BLaER1 (cell line): ENCODE measurements around the gene STAP2.
"Not testable (repeated sequence)": the region's sequence is repeated elsewhere in the genome, so short reads cannot be mapped to it uniquely, and the experiment has no call there.

Source experiments
- H3K27ac ChIP-seq: shearing (Covaris generic); formaldehyde crosslinking; 2 replicates; pipeline ENCODE4 v1.8.1; 2022
- H3K27me3 ChIP-seq: shearing (Covaris generic); formaldehyde crosslinking; 2 replicates; pipeline ENCODE4 v1.8.1; 2022
- H3K36me3 ChIP-seq: shearing (Covaris generic); formaldehyde crosslinking; 2 replicates; pipeline ENCODE4 v1.8.1; 2022
- H3K4me1 ChIP-seq: shearing (Covaris generic); formaldehyde crosslinking; 2 replicates; pipeline ENCODE4 v1.8.1; 2022
- H3K4me2 ChIP-seq: shearing (Covaris generic); formaldehyde crosslinking; 2 replicates; pipeline ENCODE4 v1.8.1; 2022
- H3K4me3 ChIP-seq: shearing (Covaris generic); formaldehyde crosslinking; 2 replicates; pipeline ENCODE4 v1.8.1; 2022
- H3K9ac ChIP-seq: shearing (Covaris generic); formaldehyde crosslinking; 2 replicates; pipeline ENCODE4 v1.8.1; 2022
- H3K9me3 ChIP-seq: shearing (Covaris generic); formaldehyde crosslinking; 2 replicates; pipeline ENCODE4 v1.8.1; 2022
- H4K20me1 ChIP-seq: shearing (Covaris generic); formaldehyde crosslinking; 2 replicates; pipeline ENCODE4 v1.8.1; 2022
- Cebpa-rat ChIP-seq: shearing (Covaris generic); IDR thresholded peaks from 2 replicates; pipeline ENCODE4 v1.8.1; 2022

Gene STAP2

GRCh38 chr19:4294389-4294788 is 44.2 kb downstream of the STAP2 start:
- H3K4me3 ChIP-seq = no peak overlapping the region
- no peaks in the 10 kb centered on the region for H3K27me3 ChIP-seq
- no peak for TF ChIP-seq Cebpa-rat
- no peaks in the 10 kb centered on the region for H3K36me3 ChIP-seq
- H3K9me3 ChIP-seq = no peaks in the 10 kb centered on the region
- H3K9ac ChIP-seq = no peak overlapping the region
- no peak overlapping the region for H3K27ac ChIP-seq
- no peaks in the 10 kb centered on the region for H4K20me1 ChIP-seq
- H3K4me1 ChIP-seq = peaks cover 40% of the 10 kb centered on the region
- no peak overlapping the region for H3K4me2 ChIP-seq

- no peaks in the 10 kb centered on the region for H3K27me3 ChIP-seq
- no peak overlapping the region for H3K4me2 ChIP-seq
- H3K9ac ChIP-seq = no peak overlapping the region
- H3K27ac ChIP-seq = no peak overlapping the region
- H4K20me1 ChIP-seq = no peaks in the 10 kb centered on the region
- no peak overlapping the region for H3K4me3 ChIP-seq
- no peaks in the 10 kb centered on the region for H3K9me3 ChIP-seq
- no peak for TF ChIP-seq Cebpa-rat
- H3K4me1 ChIP-seq = peaks cover 23% of the 10 kb centered on the region
- H3K36me3 ChIP-seq = no peaks in the 10 kb centered on the region
Measured at GRCh38 chr19:4292515-4292914, 46.1 kb downstream of the STAP2 start.

- Histone ChIP-seq H3K9me3 (no peaks in the 10 kb centered on the region), H3K4me2 (no peak overlapping the region), H3K27me3 (no peaks in the 10 kb centered on the region), H3K27ac (no peak overlapping the region), H3K4me1 (peaks cover 11% of the 10 kb centered on the region), H3K4me3 (no peak overlapping the region), H3K9ac (peak overlapping the region; percentile 29; the same call in 1 of the 2 replicates), H3K36me3 (no peaks in the 10 kb centered on the region), H4K20me1 (no peaks in the 10 kb centered on the region)
- no peak for TF ChIP-seq Cebpa-rat
Measured at GRCh38 chr19:4291184-4291732, 47.4 kb downstream of the STAP2 start.

- Histone ChIP-seq H3K9ac (no peak overlapping the region), H3K27ac (no peak overlapping the region), H3K27me3 (no peaks in the 10 kb centered on the region), H3K4me2 (no peak overlapping the region), H3K4me1 (no peaks in the 10 kb centered on the region), H4K20me1 (no peaks in the 10 kb centered on the region), H3K9me3 (no peaks in the 10 kb centered on the region), H3K4me3 (no peak overlapping the region), H3K36me3 (no peaks in the 10 kb centered on the region)
- no peak for TF ChIP-seq Cebpa-rat
Measured at GRCh38 chr19:4288091-4288777, 50.4 kb downstream of the STAP2 start.

- H3K9ac ChIP-seq, H3K4me3 ChIP-seq, H4K20me1 ChIP-seq, H3K9me3 ChIP-seq, H3K4me2 ChIP-seq, H3K27ac ChIP-seq, H3K4me1 ChIP-seq, H3K36me3 ChIP-seq: not testable (repeated sequence)
- peaks cover 20% of the 10 kb centered on the region for H3K27me3 ChIP-seq
Measured at GRCh38 chr19:4286141-4286540, 52.5 kb downstream of the STAP2 start.

GRCh38 chr19:4284974-4285373 is 53.7 kb downstream of the STAP2 start:
- no peak overlapping the region for H3K4me2 ChIP-seq
- no peaks in the 10 kb centered on the region for H3K36me3 ChIP-seq
- H3K4me3 ChIP-seq = no peak overlapping the region
- no peak for TF ChIP-seq Cebpa-rat
- peaks cover 1% of the 10 kb centered on the region for H3K4me1 ChIP-seq
- no peaks in the 10 kb centered on the region for H3K9me3 ChIP-seq
- no peak overlapping the region for H3K27ac ChIP-seq
- peaks cover 1% of the 10 kb centered on the region; the same call in 1 of the 2 replicates for H4K20me1 ChIP-seq
- H3K27me3 ChIP-seq = peaks cover 32% of the 10 kb centered on the region
- no peak overlapping the region for H3K9ac ChIP-seq

GRCh38 chr19:4284176-4284958 is 54.3 kb downstream of the STAP2 start:
- Histone ChIP-seq H3K4me3 (no peak overlapping the region), H3K27ac (no peak overlapping the region), H3K4me2 (no peak overlapping the region), H3K9me3 (no peaks in the 10 kb centered on the region), H4K20me1 (peaks cover 7% of the 10 kb centered on the region; the same call in 1 of the 2 replicates), H3K36me3 (no peaks in the 10 kb centered on the region), H3K4me1 (peaks cover 7% of the 10 kb centered on the region), H3K27me3 (peaks cover 38% of the 10 kb centered on the region), H3K9ac (no peak overlapping the region)
- TF ChIP-seq Cebpa-rat = no peak

GRCh38 chr19:4279530-4280422 is 58.9 kb downstream of the STAP2 start:
- no peak overlapping the region for H3K9ac ChIP-seq

GRCh38 chr19:4279267-4279529 is 59.4 kb downstream of the STAP2 start:
- Histone ChIP-seq H3K27me3 (peaks cover 64% of the 10 kb centered on the region), H3K9ac (no peak overlapping the region), H4K20me1 (peaks cover 9% of the 10 kb centered on the region; the same call in 1 of the 2 replicates), H3K27ac (no peak overlapping the region), H3K4me3 (peak overlapping the region; percentile 62), H3K36me3 (no peaks in the 10 kb centered on the region), H3K4me1 (peaks cover 29% of the 10 kb centered on the region), H3K4me2 (peak overlapping the region; percentile 87), H3K9me3 (no peaks in the 10 kb centered on the region)
- TF ChIP-seq Cebpa-rat = no peak

More at GRCh38 chr19:4279530-4280422, 58.9 kb downstream of the STAP2 start:
- peak overlapping the region; percentile 62 for H3K4me3 ChIP-seq
- H3K27me3 ChIP-seq = peaks cover 64% of the 10 kb centered on the region
- H3K9me3 ChIP-seq = no peaks in the 10 kb centered on the region
- no peaks in the 10 kb centered on the region for H3K36me3 ChIP-seq
- H3K4me1 ChIP-seq = peaks cover 29% of the 10 kb centered on the region
- peaks cover 9% of the 10 kb centered on the region; the same call in 1 of the 2 replicates for H4K20me1 ChIP-seq
- peak overlapping the region; percentile 87 for H3K4me2 ChIP-seq
- no peak overlapping the region for H3K27ac ChIP-seq
- no peak for TF ChIP-seq Cebpa-rat
